ENCODE results near the gene RBM15B.

Gene RBM15B

GRCh38 chr3:51392355-51393133 lies 1.5 kb downstream of the RBM15B start:
- DNase-seq: no peak

- DNase-seq: no peak
These were observed 2.0 kb downstream of the RBM15B start for GRCh38 chr3:51393134-51393495.

- DNase-seq: no peak
These were observed 2.5 kb downstream of the RBM15B start for GRCh38 chr3:51393564-51393963.

- DNase-seq: no peak
These were observed 3.5 kb downstream of the RBM15B start for GRCh38 chr3:51394541-51394940.

- DNase-seq: no peak
These were observed 4.6 kb downstream of the RBM15B start for GRCh38 chr3:51395493-51396213.

- DNase-seq: no peak
These were observed 5.3 kb downstream of the RBM15B start for GRCh38 chr3:51396401-51396800.

- no peak for DNase-seq
These were observed 6.3 kb downstream of the RBM15B start for GRCh38 chr3:51397392-51397791.

GRCh38 chr3:51398595-51399310 lies 7.7 kb downstream of the RBM15B start:
- DNase-seq: no peak

- DNase-seq: no peak
These were observed 9.1 kb downstream of the RBM15B start for GRCh38 chr3:51400166-51400565.

- peak; percentile 7 to 36 for DNase-seq
These were observed 10.7 kb downstream of the RBM15B start for GRCh38 chr3:51401735-51402134.

- no peak for DNase-seq
These were observed 12.6 kb downstream of the RBM15B start for GRCh38 chr3:51403675-51404074.

- DNase-seq: no peak
These were observed 16.9 kb downstream of the RBM15B start for GRCh38 chr3:51408021-51408420.

GRCh38 chr3:51408813-51409212 lies 17.7 kb downstream of the RBM15B start:
- no peak for DNase-seq

- no peak for DNase-seq
These were observed 31.1 kb downstream of the RBM15B start for GRCh38 chr3:51422211-51422610.

GRCh38 chr3:51426921-51427320 lies 35.8 kb downstream of the RBM15B start:
- no peak for DNase-seq

GRCh38 chr3:51429138-51429537 lies 38.1 kb downstream of the RBM15B start:
- no peak for DNase-seq

- no peak for DNase-seq
These were observed 43.0 kb downstream of the RBM15B start for GRCh38 chr3:51434110-51434509.

- peak; percentile 61 to 74 for DNase-seq
These were observed 43.8 kb downstream of the RBM15B start for GRCh38 chr3:51434746-51435327.

GRCh38 chr3:51436998-51437639 lies 46.0 kb downstream of the RBM15B start:
- DNase-seq: no peak

GRCh38 chr3:51441282-51442030 lies 50.4 kb downstream of the RBM15B start:
- DNase-seq: no peak

- DNase-seq: no peak
These were observed 54.6 kb downstream of the RBM15B start for GRCh38 chr3:51445544-51446280.
